ENCODE data around the gene ZSCAN23. TPM values are rescaled to one million over a fixed set of nuclear protein-coding genes. Genes with fewer than 3 reads are reported as not detected.

Gene ZSCAN23
- total RNA-seq, 1 donor from 2014 or later: 20.4 TPM

DNA sequence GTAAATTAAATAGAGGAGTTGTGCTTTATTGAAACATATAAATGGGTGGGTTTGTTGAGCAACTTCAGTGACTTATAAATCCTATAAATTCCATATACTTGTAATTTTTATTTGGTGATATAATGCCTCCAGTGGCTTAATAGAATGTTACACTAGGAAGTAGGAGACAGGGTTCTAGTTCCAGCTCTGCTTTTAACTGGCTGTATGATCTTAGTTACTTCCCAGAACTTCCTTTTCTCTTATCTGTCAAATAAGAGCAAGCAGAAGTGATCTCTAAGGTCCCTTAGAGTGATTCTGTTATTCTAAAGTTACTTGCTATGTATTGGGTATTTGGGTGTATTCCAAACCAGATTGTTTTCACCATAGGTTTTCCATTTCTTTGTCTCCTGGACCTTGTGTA is 10.2 kb downstream of the ZSCAN23 start:
- no peak overlapping the region for H3K4me3 ChIP-seq
- no peak overlapping the region for H3K27ac ChIP-seq
- Mint-ChIP-seq H3K4me1 (no peaks in the 10 kb centered on the region), H3K27ac (no peak overlapping the region), H3K4me3 (no peak overlapping the region), H3K9me3 (no peaks in the 10 kb centered on the region), H3K27me3 (ENCODE audit: insufficient read depth, low read depth) (peaks cover 2% of the 10 kb centered on the region), H3K36me3 (peaks cover 29% of the 10 kb centered on the region)
- no peaks in the 10 kb centered on the region for H3F3A ChIP-seq (ENCODE audit: low read depth)
- H3K27me3 ChIP-seq: no peaks in the 10 kb centered on the region
- peaks cover 11% of the 10 kb centered on the region for H3K79me2 ChIP-seq (ENCODE audit: low read depth)
- no peaks in the 10 kb centered on the region for H3K9me3 ChIP-seq (ENCODE audit: low read depth)
- no peak overlapping the region for H3K4me2 ChIP-seq
- H3K4me1 ChIP-seq: no peaks in the 10 kb centered on the region
- H3K9ac ChIP-seq: no peak overlapping the region
- peaks cover 19% of the 10 kb centered on the region for H4K20me1 ChIP-seq (ENCODE audit: low read depth)
- peaks cover 15% of the 10 kb centered on the region for H3K36me3 ChIP-seq
- TF ChIP-seq CTCF (IDR thresholded peaks at IDR 0.05): no peak
- no peak for TF ChIP-seq EZH2phosphoT487 (IDR thresholded peaks at IDR 0.05)
- no peak for TF ChIP-seq EZH2 (IDR thresholded peaks at IDR 0.05)
- no peak overlapping the region for H2AFZ ChIP-seq (replicated peaks)
- DNase-seq (ENCODE audit: low spot score): no peak

DNA sequence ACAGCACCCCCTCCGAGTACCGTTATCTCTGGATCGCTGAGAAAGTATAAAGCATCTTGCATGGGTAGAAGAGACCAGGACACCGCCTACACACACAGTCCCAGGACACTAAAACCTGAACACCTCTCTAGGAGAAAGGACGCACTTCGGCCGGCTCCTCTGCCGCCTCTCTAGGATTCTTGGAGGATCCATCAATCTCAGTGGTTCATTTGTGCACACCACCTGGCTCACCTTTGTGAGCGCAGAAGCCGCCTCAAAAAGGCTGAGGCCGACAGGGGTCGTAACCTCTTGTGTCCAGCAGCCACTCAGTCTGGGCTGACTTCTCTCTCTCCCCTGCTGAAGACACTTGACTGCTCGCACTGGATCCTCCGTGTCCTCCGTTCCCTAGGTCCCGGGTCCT is 13.5 kb downstream of the ZSCAN23 start:
- peaks cover 11% of the 10 kb centered on the region for H3K9me3 Mint-ChIP-seq
- H3K4me2 ChIP-seq: no peak overlapping the region
- H3K36me3 ChIP-seq: peaks cover 19% of the 10 kb centered on the region
- H3K27me3 Mint-ChIP-seq (ENCODE audit: insufficient read depth, low read depth): no peaks in the 10 kb centered on the region
- H3K9me3 ChIP-seq (ENCODE audit: low read depth): no peaks in the 10 kb centered on the region
- H3F3A ChIP-seq (ENCODE audit: low read depth): no peaks in the 10 kb centered on the region
- H3K9ac ChIP-seq: no peak overlapping the region
- H3K27ac ChIP-seq: no peak overlapping the region
- H3K4me3 Mint-ChIP-seq: no peak overlapping the region
- DNase-seq (ENCODE audit: low spot score): no peak
- no peak overlapping the region for H2AFZ ChIP-seq (replicated peaks)
- no peak overlapping the region for H3K27ac Mint-ChIP-seq
- no peak for TF ChIP-seq EZH2phosphoT487 (IDR thresholded peaks at IDR 0.05)
- no peak for TF ChIP-seq CTCF (IDR thresholded peaks at IDR 0.05)
- H3K4me3 ChIP-seq: no peak overlapping the region
- no peaks in the 10 kb centered on the region for H3K27me3 ChIP-seq
- no peaks in the 10 kb centered on the region for H3K4me1 Mint-ChIP-seq
- no peaks in the 10 kb centered on the region for H4K20me1 ChIP-seq (ENCODE audit: low read depth)
- peaks cover 40% of the 10 kb centered on the region for H3K36me3 Mint-ChIP-seq
- H3K79me2 ChIP-seq (ENCODE audit: low read depth): no peaks in the 10 kb centered on the region
- no peaks in the 10 kb centered on the region for H3K4me1 ChIP-seq

- Histone ChIP-seq H3K36me3 (peaks cover 10% of the 10 kb centered on the region), H3K4me1 (no peaks in the 10 kb centered on the region), H4K20me1 (ENCODE audit: low read depth) (no peaks in the 10 kb centered on the region), H3F3A (ENCODE audit: low read depth) (no peaks in the 10 kb centered on the region), H3K9me3 (ENCODE audit: low read depth) (no peaks in the 10 kb centered on the region), H3K4me2 (no peak overlapping the region), H3K79me2 (ENCODE audit: low read depth) (no peaks in the 10 kb centered on the region), H3K27ac (no peak overlapping the region), H2AFZ (replicated peaks) (no peak overlapping the region), H3K27me3 (no peaks in the 10 kb centered on the region), H3K4me3 (no peak overlapping the region), H3K9ac (no peak overlapping the region)
- no peaks in the 10 kb centered on the region for H3K4me1 Mint-ChIP-seq
- peaks cover 52% of the 10 kb centered on the region for H3K36me3 Mint-ChIP-seq
- DNase-seq (ENCODE audit: low spot score): no peak
- TF ChIP-seq CTCF (IDR thresholded peaks at IDR 0.05) (no peak), EZH2 (IDR thresholded peaks at IDR 0.05) (no peak), EZH2phosphoT487 (IDR thresholded peaks at IDR 0.05) (no peak)
- peaks cover 11% of the 10 kb centered on the region for H3K9me3 Mint-ChIP-seq
- H3K4me3 Mint-ChIP-seq: no peak overlapping the region
- H3K27ac Mint-ChIP-seq: no peak overlapping the region
- no peaks in the 10 kb centered on the region for H3K27me3 Mint-ChIP-seq (ENCODE audit: insufficient read depth, low read depth)
Observed at GRCh38 chr6:28425944-28426541, 17.2 kb downstream of the ZSCAN23 start.

Data from neural progenitor cell (in vitro differentiated cells).